ENCODE data around the gene OPRD1. TPM values are rescaled to one million over a fixed set of nuclear protein-coding genes. Genes with fewer than 3 reads are reported as not detected.
A peak's percentile ranks its signal among the peaks of the same experiment; 100 is the strongest.

The OPRD1 gene
- total and polyA plus RNA-seq, 2 donors: 0.05 TPM

DNA sequence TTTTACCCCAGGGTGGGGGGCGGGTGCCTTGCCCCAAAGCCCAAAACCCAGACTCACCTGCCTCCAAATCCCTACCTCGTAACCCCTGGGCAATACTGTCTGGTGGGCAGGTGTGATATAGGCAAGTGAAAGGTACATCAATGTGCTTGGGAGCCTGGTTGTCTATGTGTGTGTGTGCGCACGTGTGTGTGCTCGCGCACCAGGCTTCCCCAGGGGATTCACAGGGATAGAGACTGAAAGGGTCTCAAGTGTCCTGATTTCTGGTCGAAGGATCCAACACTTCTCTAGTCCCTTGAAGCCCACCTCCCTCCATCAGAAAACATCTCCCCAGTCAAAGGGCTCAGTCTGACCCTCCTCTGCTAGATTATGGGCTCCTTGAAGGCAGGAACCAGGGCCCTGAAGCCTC is 73.5 kb downstream of the OPRD1 start:
- Histone ChIP-seq H3K27ac (ENCODE audit: low read depth in 1 of 2, low read length in 1 of 2) (peak overlapping the region; percentile 38 to 47), H3K4me3 (ENCODE audit: low read length in 2 of 2) (no peak overlapping the region), H3K9me3 (ENCODE audit: control insufficient read depth in 2 of 2, insufficient read depth in 1 of 2, low read length in 1 of 2) (no peaks in the 10 kb centered on the region), H3K27me3 (ENCODE audit: control insufficient read depth in 2 of 2, insufficient read depth in 1 of 2, low read length in 1 of 2) (no peaks in the 10 kb centered on the region), H3K4me1 (ENCODE audit: control insufficient read depth in 2 of 2, insufficient read depth in 2 of 2, low read length in 2 of 2) (peaks cover 21 to 53% of the 10 kb centered on the region in 2 donors), H3K36me3 (ENCODE audit: control insufficient read depth in 2 of 2, insufficient read depth in 2 of 2, low read length in 1 of 2) (no peaks in the 10 kb centered on the region)
- no peak for DNase-seq (ENCODE audit: low read depth in 6 of 9, low spot score in 9 of 9)
- WGBS: 84% methylated on average over 7 of the region's 7 CpGs

- Histone ChIP-seq H3K4me3 (ENCODE audit: low read length in 2 of 2) (peak overlapping the region in 1 of 2 donors; percentile 94), H3K36me3 (ENCODE audit: control insufficient read depth in 2 of 2, insufficient read depth in 2 of 2, low read length in 1 of 2) (no peaks in the 10 kb centered on the region), H3K4me1 (ENCODE audit: control insufficient read depth in 2 of 2, insufficient read depth in 2 of 2, low read length in 2 of 2) (peaks cover 21 to 53% of the 10 kb centered on the region in 2 donors), H3K27me3 (ENCODE audit: control insufficient read depth in 2 of 2, insufficient read depth in 1 of 2, low read length in 1 of 2) (no peaks in the 10 kb centered on the region), H3K9me3 (ENCODE audit: control insufficient read depth in 2 of 2, insufficient read depth in 1 of 2, low read length in 1 of 2) (no peaks in the 10 kb centered on the region), H3K27ac (ENCODE audit: low read depth in 1 of 2, low read length in 1 of 2) (peak overlapping the region in 1 of 2 donors; percentile 6)
- DNase-seq (ENCODE audit: low read depth in 6 of 9, low spot score in 9 of 9): peak in 1 of 9 donors; percentile 18
- 60% methylated on average over 17 of the region's 17 CpGs for WGBS
Observed at GRCh38 chr1:28885977-28886730, 74.2 kb downstream of the OPRD1 start.

GRCh38 chr1:28886731-28887418 is 74.9 kb downstream of the OPRD1 start:
- peak; percentile 58 to 96 (median 89) for DNase-seq (ENCODE audit: low read depth in 6 of 9, low spot score in 9 of 9)
- no peaks in the 10 kb centered on the region for H3K9me3 ChIP-seq (ENCODE audit: control insufficient read depth in 2 of 2, insufficient read depth in 1 of 2, low read length in 1 of 2)
- no peaks in the 10 kb centered on the region for H3K27me3 ChIP-seq (ENCODE audit: control insufficient read depth in 2 of 2, insufficient read depth in 1 of 2, low read length in 1 of 2)
- peak overlapping the region; percentile 47 to 77 for H3K27ac ChIP-seq (ENCODE audit: low read depth in 1 of 2, low read length in 1 of 2)
- H3K36me3 ChIP-seq (ENCODE audit: control insufficient read depth in 2 of 2, insufficient read depth in 2 of 2, low read length in 1 of 2): no peaks in the 10 kb centered on the region
- WGBS: under 1% methylated on average over 43 of the region's 43 CpGs
- H3K4me3 ChIP-seq (ENCODE audit: low read length in 2 of 2): peak overlapping the region; percentile 82 to 94
- H3K4me1 ChIP-seq (ENCODE audit: control insufficient read depth in 2 of 2, insufficient read depth in 2 of 2, low read length in 2 of 2): peaks cover 21 to 49% of the 10 kb centered on the region in 2 donors

DNA sequence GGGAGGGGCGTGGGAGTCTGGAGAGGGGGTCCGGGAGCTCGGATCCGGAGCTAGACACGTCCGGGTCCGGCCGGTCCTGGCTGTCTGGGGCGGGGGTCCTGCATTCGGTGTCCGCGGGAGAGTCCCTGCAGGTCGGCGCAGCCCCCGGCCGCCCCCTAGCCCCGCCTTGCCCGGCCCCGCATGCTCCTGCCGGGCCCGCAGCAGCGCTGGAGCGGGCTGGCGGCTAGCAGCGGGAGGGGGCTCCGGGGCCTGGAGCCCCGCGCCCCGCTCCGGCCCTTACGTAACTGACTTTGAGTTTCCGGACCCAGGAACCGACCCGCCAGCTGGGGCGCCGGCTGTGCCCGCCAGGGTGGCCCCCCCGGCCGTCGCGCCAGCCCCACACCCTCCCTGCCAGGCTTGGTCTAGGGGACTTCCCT is 75.5 kb downstream of the OPRD1 start:
- Histone ChIP-seq H3K4me3 (ENCODE audit: low read length in 2 of 2) (peak overlapping the region; percentile 82 to 94), H3K4me1 (ENCODE audit: control insufficient read depth in 2 of 2, insufficient read depth in 2 of 2, low read length in 2 of 2) (peaks cover 21 to 44% of the 10 kb centered on the region in 2 donors), H3K36me3 (ENCODE audit: control insufficient read depth in 2 of 2, insufficient read depth in 2 of 2, low read length in 1 of 2) (no peaks in the 10 kb centered on the region), H3K27me3 (ENCODE audit: control insufficient read depth in 2 of 2, insufficient read depth in 1 of 2, low read length in 1 of 2) (no peaks in the 10 kb centered on the region), H3K27ac (ENCODE audit: low read depth in 1 of 2, low read length in 1 of 2) (peak overlapping the region in 1 of 2 donors; percentile 77), H3K9me3 (ENCODE audit: control insufficient read depth in 2 of 2, insufficient read depth in 1 of 2, low read length in 1 of 2) (no peaks in the 10 kb centered on the region)
- DNase-seq (ENCODE audit: low read depth in 6 of 9, low spot score in 9 of 9): peak in 2 of 9 donors; percentile 26 to 49
- under 1% methylated on average over 41 of the region's 41 CpGs for WGBS

GRCh38 chr1:28887835-28888682 is 76.1 kb downstream of the OPRD1 start:
- no peaks in the 10 kb centered on the region for H3K27me3 ChIP-seq (ENCODE audit: control insufficient read depth in 2 of 2, insufficient read depth in 1 of 2, low read length in 1 of 2)
- DNase-seq (ENCODE audit: low read depth in 6 of 9, low spot score in 9 of 9): no peak
- H3K4me1 ChIP-seq (ENCODE audit: control insufficient read depth in 2 of 2, insufficient read depth in 2 of 2, low read length in 2 of 2): peaks cover 21 to 43% of the 10 kb centered on the region in 2 donors
- no peaks in the 10 kb centered on the region for H3K9me3 ChIP-seq (ENCODE audit: control insufficient read depth in 2 of 2, insufficient read depth in 1 of 2, low read length in 1 of 2)
- H3K27ac ChIP-seq (ENCODE audit: low read depth in 1 of 2, low read length in 1 of 2): no peak overlapping the region
- peak overlapping the region; percentile 82 to 94 for H3K4me3 ChIP-seq (ENCODE audit: low read length in 2 of 2)
- no peaks in the 10 kb centered on the region for H3K36me3 ChIP-seq (ENCODE audit: control insufficient read depth in 2 of 2, insufficient read depth in 2 of 2, low read length in 1 of 2)
- WGBS: 63% methylated on average over 24 of the region's 24 CpGs

- H3K27ac ChIP-seq (ENCODE audit: low read depth in 1 of 2, low read length in 1 of 2): no peak overlapping the region
- no peaks in the 10 kb centered on the region for H3K36me3 ChIP-seq (ENCODE audit: control insufficient read depth in 2 of 2, insufficient read depth in 2 of 2, low read length in 1 of 2)
- DNase-seq (ENCODE audit: low read depth in 6 of 9, low spot score in 9 of 9): no peak
- peaks cover 21 to 37% of the 10 kb centered on the region in 2 donors for H3K4me1 ChIP-seq (ENCODE audit: control insufficient read depth in 2 of 2, insufficient read depth in 2 of 2, low read length in 2 of 2)
- H3K9me3 ChIP-seq (ENCODE audit: control insufficient read depth in 2 of 2, insufficient read depth in 1 of 2, low read length in 1 of 2): no peaks in the 10 kb centered on the region
- over 99% methylated on average over 7 of the region's 7 CpGs for WGBS
- no peaks in the 10 kb centered on the region for H3K27me3 ChIP-seq (ENCODE audit: control insufficient read depth in 2 of 2, insufficient read depth in 1 of 2, low read length in 1 of 2)
- no peak overlapping the region for H3K4me3 ChIP-seq (ENCODE audit: low read length in 2 of 2)
Observed at GRCh38 chr1:28888915-28889314, 76.9 kb downstream of the OPRD1 start.

GRCh38 chr1:28889357-28889756 is 77.4 kb downstream of the OPRD1 start:
- 97% methylated on average over 5 of the region's 5 CpGs for WGBS
- Histone ChIP-seq H3K4me1 (ENCODE audit: control insufficient read depth in 2 of 2, insufficient read depth in 2 of 2, low read length in 2 of 2) (peaks cover 19 to 33% of the 10 kb centered on the region in 2 donors), H3K27ac (ENCODE audit: low read depth in 1 of 2, low read length in 1 of 2) (no peak overlapping the region), H3K36me3 (ENCODE audit: control insufficient read depth in 2 of 2, insufficient read depth in 2 of 2, low read length in 1 of 2) (no peaks in the 10 kb centered on the region), H3K4me3 (ENCODE audit: low read length in 2 of 2) (no peak overlapping the region), H3K27me3 (ENCODE audit: control insufficient read depth in 2 of 2, insufficient read depth in 1 of 2, low read length in 1 of 2) (no peaks in the 10 kb centered on the region), H3K9me3 (ENCODE audit: control insufficient read depth in 2 of 2, insufficient read depth in 1 of 2, low read length in 1 of 2) (no peaks in the 10 kb centered on the region)
- DNase-seq (ENCODE audit: low read depth in 6 of 9, low spot score in 9 of 9): no peak

DNA sequence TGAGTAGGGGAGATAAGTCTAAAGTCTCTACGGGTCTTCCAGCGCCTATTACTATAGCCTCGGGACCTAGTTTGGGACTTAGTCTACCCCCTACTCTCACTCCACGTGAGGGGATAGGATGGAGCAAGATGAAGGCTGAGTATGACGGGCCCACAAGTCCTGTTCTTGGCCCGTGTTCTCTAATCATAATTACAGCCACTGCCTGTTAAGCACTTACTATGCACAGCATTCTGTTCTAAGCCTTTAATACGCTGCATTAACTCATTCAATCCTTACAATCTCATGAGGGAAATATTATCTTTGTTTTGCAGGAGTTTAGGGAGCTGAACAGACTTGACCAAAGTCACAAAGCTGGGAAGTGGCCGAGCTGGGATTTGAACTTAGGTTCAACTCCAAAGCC is 78.5 kb downstream of the OPRD1 start:
- no peak overlapping the region for H3K27ac ChIP-seq (ENCODE audit: low read depth in 1 of 2, low read length in 1 of 2)
- 96% methylated on average over 8 of the region's 8 CpGs for WGBS
- H3K36me3 ChIP-seq (ENCODE audit: control insufficient read depth in 2 of 2, insufficient read depth in 2 of 2, low read length in 1 of 2): peaks cover 0 to 6% of the 10 kb centered on the region in 2 donors
- no peak for DNase-seq (ENCODE audit: low read depth in 6 of 9, low spot score in 9 of 9)
- H3K4me1 ChIP-seq (ENCODE audit: control insufficient read depth in 2 of 2, insufficient read depth in 2 of 2, low read length in 2 of 2): peaks cover 10 to 23% of the 10 kb centered on the region in 2 donors
- H3K27me3 ChIP-seq (ENCODE audit: control insufficient read depth in 2 of 2, insufficient read depth in 1 of 2, low read length in 1 of 2): no peaks in the 10 kb centered on the region
- H3K4me3 ChIP-seq (ENCODE audit: low read length in 2 of 2): no peak overlapping the region
- H3K9me3 ChIP-seq (ENCODE audit: control insufficient read depth in 2 of 2, insufficient read depth in 1 of 2, low read length in 1 of 2): no peaks in the 10 kb centered on the region

Data from thymus (tissue), 11 donors.